Dermis blood vessel endothelial cell (primary cell): ENCODE results near the gene C19orf38. TPM values are rescaled to one million over a fixed set of nuclear protein-coding genes. Genes with fewer than 3 reads are reported as not detected.

Experiments
- DNase-seq: peaks from one replicate; pipeline ENCODE4 v3.0.0; 2010
- total RNA-seq: library from RNA; depleted of rRNA; stranded (reverse); fragments of >200 nt; gene quantifications from 2 replicates; pipeline ENCODE4 v1.2.3, GENCODE V29; 2014

C19orf38 gene, protein sequence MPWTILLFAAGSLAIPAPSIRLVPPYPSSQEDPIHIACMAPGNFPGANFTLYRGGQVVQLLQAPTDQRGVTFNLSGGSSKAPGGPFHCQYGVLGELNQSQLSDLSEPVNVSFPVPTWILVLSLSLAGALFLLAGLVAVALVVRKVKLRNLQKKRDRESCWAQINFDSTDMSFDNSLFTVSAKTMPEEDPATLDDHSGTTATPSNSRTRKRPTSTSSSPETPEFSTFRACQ
- not detected in 2 replicates for total RNA-seq

DNA sequence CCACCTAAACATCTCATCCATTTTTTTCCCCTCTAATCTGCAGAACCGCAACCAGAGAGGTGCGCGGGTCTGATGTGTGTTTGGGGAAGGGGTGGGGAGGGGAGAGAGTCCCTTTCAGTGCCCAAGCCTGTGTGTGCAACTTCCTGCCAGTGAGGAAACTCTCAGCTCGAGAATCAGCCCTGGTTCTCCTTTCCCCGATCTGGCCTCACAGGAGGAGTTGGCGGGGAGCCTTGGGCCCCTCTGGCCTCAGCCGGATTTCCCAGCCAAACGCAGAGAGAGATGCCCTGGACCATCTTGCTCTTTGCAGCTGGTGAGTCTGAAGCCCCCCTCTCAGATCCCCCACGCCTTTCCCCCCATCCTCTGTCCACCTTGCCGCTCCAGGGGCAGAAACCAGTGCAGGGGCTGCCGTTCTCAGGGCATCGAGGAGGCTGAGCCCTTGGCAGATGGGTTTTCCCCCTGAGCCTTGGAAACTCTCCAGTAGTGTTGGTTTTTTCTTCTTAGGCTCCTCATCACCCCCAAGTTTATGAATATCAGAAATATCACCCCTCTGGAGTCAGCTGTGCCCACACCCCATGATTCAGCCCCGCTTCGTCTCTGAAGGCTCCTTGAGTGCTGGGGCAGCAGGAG is at the start of gene C19orf38:
TSS of gene C19orf38 (plus strand) at position 186 of the 627 bp plus-strand sequence. CDS start at position 280, 94 bp downstream.
- DNase-seq: no peak

DNA sequence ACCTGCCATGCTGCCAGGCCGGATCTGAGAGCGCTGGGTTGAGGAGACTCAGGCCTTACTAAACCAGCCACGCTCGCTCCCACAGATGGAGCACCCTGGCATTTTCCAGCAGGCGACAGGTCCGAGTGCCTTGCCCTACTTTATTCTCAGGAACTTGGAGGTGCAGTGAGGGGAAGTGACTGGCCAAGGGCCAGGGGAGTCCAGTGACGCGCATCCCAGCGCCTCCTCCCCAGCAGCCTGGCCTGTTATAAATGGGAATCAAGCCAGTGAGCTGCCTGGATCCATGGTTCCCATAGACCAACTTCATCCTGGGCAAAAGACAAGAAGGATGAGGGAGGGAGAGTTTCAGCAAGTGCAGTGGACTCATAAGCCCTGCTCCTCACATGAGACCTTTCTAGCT is 47.7 kb upstream of the C19orf38 start:
- DNase-seq: peak; percentile 71

DNA sequence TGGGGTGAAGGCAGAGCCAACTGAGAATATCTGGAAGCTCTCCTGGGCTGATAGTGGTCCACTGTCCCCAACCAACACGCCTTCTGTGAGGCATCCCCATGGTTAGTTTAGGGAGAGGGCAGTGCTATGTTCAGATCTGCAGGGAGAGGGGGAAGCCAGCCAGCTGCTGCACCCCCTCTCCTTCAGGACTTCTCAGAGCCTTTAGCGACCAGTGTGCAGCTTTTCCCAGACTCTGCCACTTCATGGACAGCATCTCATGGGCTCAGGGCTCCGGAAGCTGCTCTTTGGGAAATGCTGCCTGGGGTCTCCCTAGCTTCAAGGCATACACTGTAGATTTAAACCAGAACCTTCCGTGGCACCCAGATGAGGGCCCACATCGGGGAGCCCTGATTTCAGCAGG is 45.7 kb upstream of the C19orf38 start:
- DNase-seq: no peak

DNA sequence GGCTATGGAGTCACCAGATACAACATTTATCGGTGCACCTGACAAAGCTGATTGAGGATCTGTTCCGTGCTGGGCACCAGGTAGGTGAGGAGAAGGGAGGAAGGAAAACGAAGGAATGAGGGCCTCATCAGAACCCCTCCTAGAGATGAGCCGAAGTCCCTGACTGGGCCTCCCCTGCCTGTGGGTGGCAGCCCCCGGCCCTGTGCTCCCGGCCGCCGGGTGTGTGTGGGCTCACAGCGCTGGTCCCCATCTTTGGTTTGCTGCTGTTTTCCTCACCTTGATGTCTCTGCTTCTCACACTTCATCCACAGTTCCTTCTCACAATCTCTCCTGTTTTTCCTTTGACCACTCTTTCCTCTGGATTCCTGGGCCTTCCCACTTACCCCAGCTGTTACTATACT is 45.0 kb upstream of the C19orf38 start:
- no peak for DNase-seq

- DNase-seq: no peak
Observed at GRCh38 chr19:10805065-10805757, 43.0 kb upstream of the C19orf38 start.

DNA sequence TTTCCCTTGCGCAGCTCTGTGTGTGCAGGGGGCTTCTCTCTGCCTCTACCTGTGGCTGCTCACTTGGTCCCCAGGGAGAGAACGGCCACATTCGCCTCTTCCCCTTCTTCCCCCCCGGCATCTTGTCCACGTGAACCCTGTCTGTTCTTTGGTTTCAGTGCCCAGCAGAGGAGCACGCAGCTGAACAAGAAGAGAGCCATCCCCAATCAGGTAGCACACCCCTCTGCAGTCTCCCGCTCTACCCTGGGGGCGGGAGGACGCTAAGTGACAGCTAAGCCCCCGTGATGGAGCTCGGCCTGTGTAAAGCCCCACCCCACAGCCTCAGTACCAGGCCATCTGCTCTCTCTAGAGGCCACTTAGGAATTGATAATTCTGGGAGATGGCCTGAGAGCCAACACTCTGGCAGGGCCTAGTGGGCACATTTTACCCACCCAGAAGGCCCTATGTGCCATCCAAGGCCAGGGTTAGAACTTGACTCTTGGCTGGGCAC is 42.4 kb upstream of the C19orf38 start:
- DNase-seq: no peak

DNA sequence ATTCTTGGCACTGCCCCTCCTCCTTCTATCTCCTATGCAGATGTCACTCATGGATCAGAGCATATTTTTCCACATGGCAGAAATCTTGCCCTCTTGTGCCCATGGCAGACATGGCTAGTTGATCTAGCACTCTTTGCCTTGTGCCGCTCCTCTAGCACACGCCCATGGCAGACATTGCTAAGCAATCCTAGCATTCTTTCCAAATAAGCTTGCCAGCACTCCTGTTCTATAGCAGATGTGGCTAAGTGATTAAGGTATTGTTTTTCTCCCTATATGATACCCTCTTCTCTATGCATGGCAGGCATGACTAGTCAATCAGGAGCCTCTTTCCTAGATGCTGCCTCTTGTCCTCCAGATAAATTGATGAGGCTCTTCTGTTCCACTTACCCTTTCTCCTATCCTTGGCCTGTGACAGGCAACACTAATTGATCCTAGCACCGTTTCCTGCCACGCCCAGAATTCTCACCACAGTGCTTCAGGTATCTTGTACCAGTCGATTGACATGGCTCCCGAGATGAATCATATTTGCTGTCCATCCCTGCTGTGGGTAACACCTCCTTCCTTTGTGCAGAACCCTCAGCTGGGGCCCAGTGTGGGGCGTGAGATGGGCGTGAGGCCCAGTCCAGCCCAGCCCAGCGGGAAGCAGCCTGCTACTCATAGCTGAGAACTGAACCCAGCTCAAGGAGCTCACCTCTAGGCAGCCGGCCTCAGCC is 39.1 kb upstream of the C19orf38 start:
- no peak for DNase-seq

- DNase-seq: no peak
Observed at GRCh38 chr19:10809651-10810285, 38.4 kb upstream of the C19orf38 start.

- DNase-seq: no peak
Observed at GRCh38 chr19:10811391-10812111, 36.7 kb upstream of the C19orf38 start.

GRCh38 chr19:10812196-10812595 is 36.0 kb upstream of the C19orf38 start:
- DNase-seq: no peak

GRCh38 chr19:10812902-10813404 is 35.3 kb upstream of the C19orf38 start:
- DNase-seq: peak; percentile 90

DNA sequence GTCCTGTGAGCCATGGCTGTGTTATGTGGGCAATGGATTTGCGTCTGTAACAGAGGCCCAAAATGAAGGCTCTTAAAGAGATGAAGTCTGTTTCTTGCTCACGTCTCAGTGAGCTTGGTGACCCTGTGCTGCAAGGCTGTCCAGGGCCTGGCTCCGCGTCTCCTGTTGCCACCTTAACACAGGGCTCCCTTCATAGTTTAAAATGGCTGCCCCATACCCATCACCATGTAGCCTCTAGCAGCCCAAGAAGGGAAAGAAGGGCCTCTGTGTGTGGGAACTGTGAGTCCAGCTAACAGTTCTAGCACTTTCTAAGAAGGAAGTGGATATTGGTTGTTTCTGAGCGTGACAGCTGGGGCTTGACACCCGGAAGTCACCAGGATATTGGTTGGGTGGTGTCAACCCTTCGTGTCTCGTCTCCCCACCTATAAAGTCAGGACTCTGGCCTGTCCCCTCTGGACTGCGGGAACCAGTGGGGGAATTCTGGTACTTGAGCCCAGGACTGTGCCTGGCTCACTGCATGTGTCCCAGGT is 33.1 kb upstream of the C19orf38 start:
- no peak for DNase-seq

GRCh38 chr19:10815969-10816644 is 32.1 kb upstream of the C19orf38 start:
- no peak for DNase-seq

- no peak for DNase-seq
Observed at GRCh38 chr19:10816691-10817090, 31.5 kb upstream of the C19orf38 start.

DNA sequence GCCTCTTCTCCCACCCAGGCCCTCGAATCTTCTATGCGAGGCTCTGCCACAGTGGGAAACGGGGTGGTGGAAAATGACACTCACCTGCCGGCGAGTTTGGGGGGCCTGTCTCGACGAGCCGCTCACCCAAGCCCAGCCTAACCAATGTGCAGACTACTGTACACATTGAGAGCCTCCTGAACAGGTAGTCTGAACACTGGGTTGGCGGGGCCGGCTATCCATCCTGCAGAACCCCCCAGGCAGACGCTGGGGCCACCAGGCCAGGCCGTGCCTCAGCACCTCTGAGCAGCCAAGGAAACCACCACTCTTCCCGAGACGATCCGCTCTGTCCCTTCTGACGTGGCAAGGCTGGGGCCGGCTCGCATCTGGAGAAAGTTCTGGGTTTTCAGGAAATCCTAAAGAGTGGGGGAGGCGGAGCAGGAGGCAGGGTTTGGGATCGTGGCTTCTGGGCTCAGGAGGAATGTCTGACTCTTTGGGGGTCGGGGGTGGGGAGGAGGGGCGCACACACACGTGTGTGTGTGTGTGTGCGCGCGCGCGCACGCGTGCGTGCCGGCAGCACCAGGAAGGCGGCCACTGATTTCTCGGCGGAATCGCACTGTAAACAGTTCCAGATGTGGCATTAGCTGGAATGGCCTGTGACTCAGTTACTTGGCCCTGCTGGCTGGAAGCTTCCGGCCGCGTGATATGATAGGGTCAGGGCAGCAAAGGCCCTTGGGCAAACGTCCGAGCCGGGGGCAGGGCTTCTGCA is 30.8 kb upstream of the C19orf38 start:
- no peak for DNase-seq

GRCh38 chr19:10818301-10819123 is 29.7 kb upstream of the C19orf38 start:
- DNase-seq: no peak

DNA sequence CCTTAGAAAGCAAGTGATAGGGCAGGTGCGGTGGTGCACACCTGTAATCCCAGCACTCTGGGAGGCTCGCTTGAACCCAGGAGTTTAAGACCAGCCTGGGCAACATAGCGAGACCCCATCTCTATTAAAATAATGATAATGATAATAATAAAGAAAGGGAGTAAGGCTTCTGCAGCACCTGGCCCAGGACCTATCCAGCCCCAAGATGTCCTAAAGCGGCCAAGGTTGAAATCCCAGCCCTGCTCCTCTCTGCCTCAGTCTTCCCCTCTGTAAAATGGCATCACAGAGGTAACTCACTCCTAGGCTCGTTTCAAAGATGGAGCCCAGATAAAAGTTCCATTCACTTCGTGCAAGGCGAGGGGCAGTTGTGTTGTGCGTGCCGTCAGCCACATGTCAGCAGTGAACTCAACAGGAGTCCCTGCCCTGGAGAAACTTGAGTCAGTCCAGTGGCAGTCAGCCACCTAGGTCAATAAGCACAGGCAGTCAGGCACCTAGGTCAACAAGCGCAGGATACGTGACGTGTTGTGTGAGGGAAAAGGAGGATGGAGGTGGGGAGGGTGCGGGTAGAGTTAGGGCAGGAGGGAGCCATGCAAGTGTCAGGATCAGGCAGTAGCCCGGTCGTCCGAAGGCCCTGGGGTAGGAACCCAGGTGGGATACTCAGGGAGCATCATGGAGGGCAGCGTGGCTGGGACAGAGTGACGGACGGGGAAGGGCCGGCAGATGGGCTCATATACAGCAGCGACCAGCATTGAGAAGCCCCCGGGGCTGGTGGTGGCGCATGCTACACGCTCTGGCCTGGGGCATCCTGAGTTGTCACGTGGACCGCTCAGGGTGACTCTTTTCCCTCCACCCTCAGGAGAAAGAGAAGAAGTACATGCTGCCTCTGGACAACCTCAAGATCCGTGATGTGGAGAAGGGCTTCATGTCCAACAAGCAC is 28.8 kb upstream of the C19orf38 start:
- DNase-seq: no peak

DNA sequence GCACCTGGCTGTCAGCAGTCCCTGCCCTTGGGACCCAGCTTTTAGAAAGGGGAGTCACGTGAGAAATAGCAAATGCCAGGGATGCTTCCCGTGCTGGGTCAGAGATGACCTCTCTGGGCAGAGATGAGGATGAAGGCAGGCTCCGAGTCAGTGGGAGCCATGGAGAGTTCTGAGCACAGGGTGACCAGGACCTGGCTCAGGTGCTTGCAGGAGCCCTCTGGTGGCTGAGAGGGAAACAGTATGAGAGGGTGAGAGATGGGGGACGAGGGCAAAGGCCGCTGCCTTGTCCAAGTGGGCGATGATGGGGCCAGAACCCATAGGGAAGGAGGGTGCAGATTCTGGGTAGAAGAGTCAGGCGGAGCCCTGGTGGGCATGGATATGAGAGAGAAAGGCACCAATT is 28.0 kb upstream of the C19orf38 start:
- peak; percentile 35 for DNase-seq
